Prostate gland (tissue), 2 donors: ENCODE measurements around the gene FCGR3B.

Source experiments
- POLR2A ChIP-seq: fragments of 450-650 bp; IDR thresholded peaks from one replicate; pipeline ENCODE4 v1.6.1; 2016; ENCODE audit warnings: antibody characterized with exemption, mild to moderate bottlenecking
- TF ChIP-seq, protein P1 (sequence below), 4 experiments: fragments of 200-600 bp in 2 of 4; fragments of 450-650 bp in 2 of 4; sonication (generic) in 2 of 4; IDR thresholded peaks; 1 replicate in 3 of 4; 2 replicates in 1 of 4; pipeline ENCODE4 v1.5.1; 2016 to 2019; ENCODE audit warnings: antibody characterized with exemption in 4 of 4, mild to moderate bottlenecking in 2 of 4, moderate library complexity in 2 of 4

DNA sequence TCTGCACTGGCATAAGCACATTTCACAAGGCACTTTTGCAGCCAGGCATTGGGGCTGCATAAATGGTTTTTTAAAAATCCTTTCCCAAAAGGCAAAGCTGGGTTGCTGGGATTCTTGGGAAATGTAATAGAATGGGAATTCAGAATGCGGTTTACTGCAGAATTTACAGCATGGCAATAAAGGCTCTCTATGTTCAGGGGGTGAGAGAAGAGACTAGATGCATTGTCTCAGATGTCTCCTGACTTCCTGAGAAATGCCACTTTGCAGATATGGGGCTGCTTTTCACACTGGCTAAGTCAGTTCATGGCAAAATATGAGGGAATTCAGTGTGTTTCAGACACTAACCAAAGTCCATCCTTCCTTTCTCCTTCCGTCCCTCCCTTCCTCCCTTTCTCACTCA is 45.5 kb upstream of the FCGR3B start:
- TF ChIP-seq, protein P1, sequence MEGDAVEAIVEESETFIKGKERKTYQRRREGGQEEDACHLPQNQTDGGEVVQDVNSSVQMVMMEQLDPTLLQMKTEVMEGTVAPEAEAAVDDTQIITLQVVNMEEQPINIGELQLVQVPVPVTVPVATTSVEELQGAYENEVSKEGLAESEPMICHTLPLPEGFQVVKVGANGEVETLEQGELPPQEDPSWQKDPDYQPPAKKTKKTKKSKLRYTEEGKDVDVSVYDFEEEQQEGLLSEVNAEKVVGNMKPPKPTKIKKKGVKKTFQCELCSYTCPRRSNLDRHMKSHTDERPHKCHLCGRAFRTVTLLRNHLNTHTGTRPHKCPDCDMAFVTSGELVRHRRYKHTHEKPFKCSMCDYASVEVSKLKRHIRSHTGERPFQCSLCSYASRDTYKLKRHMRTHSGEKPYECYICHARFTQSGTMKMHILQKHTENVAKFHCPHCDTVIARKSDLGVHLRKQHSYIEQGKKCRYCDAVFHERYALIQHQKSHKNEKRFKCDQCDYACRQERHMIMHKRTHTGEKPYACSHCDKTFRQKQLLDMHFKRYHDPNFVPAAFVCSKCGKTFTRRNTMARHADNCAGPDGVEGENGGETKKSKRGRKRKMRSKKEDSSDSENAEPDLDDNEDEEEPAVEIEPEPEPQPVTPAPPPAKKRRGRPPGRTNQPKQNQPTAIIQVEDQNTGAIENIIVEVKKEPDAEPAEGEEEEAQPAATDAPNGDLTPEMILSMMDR (IDR thresholded peaks at IDR 0.05): no peak
- no peak for TF ChIP-seq POLR2A
